Nephron (organoid): Measurements from ENCODE around the gene TUSC7.

Experiments used
- H3K27ac Mint-ChIP-seq, 3 experiments: 2 replicates each; pipeline ENCODE4 v1.8.0; 2020; ENCODE audit warnings: mixed read lengths in 3 of 3, mild to moderate bottlenecking in 2 of 3, moderate library complexity in 1 of 3
- H3K27me3 Mint-ChIP-seq: 2 replicates; pipeline ENCODE4 v1.8.0; 2021; ENCODE audit warnings: low read depth, mild to moderate bottlenecking, moderate library complexity, mixed read lengths
- H3K36me3 Mint-ChIP-seq: 2 replicates; pipeline ENCODE4 v1.8.0; 2020; ENCODE audit warnings: low read depth, mixed read lengths
- H3K4me1 Mint-ChIP-seq: 2 replicates; pipeline ENCODE4 v1.8.0; 2020; ENCODE audit warnings: mixed read lengths
- H3K4me3 Mint-ChIP-seq, 3 experiments: 2 replicates each; pipeline ENCODE4 v1.8.0; 2020; ENCODE audit warnings: mild to moderate bottlenecking in 3 of 3, mixed read lengths in 3 of 3, moderate library complexity in 2 of 3
- H3K9me3 Mint-ChIP-seq: 2 replicates; pipeline ENCODE4 v1.8.0; 2020; ENCODE audit warnings: mixed read lengths
- TF ChIP-seq, protein P1 (sequence below), 3 experiments: fragments of 200-600 bp; sonication (generic); IDR thresholded peaks; one replicate each; pipeline ENCODE4 v1.5.0; 2021; ENCODE audit warnings: antibody characterized with exemption in 3 of 3; ENCODE audit not compliant: unreplicated experiment in 3 of 3

The TUSC7 gene

DNA sequence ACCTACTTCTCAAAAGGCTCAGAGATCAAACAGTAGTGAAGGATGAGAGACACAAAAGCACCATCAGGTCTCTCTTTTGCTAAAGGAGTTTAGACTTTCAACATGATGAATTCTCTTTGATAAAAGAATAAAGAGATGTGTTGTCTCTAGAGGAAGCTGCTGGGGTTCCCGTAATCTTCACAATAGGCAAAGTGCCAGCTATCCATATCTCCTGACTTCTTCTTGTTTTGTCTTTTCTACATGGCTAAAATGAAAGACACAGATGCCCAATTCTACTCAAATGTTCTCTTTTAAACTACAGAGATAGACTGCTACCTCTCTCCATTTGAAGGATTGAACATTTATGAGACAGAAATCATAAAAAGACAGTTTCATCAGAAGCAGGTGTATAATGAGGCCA lies 38.4 kb upstream of the TUSC7 start:
- TF ChIP-seq, protein P1, sequence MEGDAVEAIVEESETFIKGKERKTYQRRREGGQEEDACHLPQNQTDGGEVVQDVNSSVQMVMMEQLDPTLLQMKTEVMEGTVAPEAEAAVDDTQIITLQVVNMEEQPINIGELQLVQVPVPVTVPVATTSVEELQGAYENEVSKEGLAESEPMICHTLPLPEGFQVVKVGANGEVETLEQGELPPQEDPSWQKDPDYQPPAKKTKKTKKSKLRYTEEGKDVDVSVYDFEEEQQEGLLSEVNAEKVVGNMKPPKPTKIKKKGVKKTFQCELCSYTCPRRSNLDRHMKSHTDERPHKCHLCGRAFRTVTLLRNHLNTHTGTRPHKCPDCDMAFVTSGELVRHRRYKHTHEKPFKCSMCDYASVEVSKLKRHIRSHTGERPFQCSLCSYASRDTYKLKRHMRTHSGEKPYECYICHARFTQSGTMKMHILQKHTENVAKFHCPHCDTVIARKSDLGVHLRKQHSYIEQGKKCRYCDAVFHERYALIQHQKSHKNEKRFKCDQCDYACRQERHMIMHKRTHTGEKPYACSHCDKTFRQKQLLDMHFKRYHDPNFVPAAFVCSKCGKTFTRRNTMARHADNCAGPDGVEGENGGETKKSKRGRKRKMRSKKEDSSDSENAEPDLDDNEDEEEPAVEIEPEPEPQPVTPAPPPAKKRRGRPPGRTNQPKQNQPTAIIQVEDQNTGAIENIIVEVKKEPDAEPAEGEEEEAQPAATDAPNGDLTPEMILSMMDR (IDR thresholded peaks at IDR 0.05; ENCODE audit: unreplicated experiment in 3 of 3), result no peak
- Mint-ChIP-seq H3K36me3 (no peaks in the 10 kb centered on the region), H3K4me3 (no peak overlapping the region), H3K4me1 (no peaks in the 10 kb centered on the region), H3K9me3 (no peaks in the 10 kb centered on the region), H3K27ac (no peak overlapping the region), H3K27me3 (no peaks in the 10 kb centered on the region)

DNA sequence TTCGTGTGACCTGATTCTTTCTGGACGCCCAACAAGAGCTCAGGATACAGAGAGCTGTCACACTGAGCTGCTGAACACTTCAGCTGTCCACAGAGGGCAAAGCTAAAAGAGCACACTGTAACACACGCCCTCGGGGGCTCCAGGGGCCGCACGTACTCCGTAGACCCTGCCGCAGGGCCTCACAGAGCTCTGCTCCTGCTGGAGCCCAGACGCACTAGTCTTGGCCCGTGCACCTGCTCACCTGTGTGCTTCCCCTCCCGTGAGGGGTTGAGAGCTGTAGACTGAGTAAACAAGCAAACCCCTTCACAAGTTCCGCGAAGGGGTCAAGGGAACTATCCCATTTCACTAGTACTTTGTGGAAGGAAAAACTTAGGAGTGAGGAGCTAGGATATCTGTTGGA lies 30.7 kb upstream of the TUSC7 start:
- no peak overlapping the region for H3K27ac Mint-ChIP-seq
- no peaks in the 10 kb centered on the region for H3K9me3 Mint-ChIP-seq
- TF ChIP-seq, protein P1 (IDR thresholded peaks at IDR 0.05; ENCODE audit: unreplicated experiment in 3 of 3), result no peak
- no peaks in the 10 kb centered on the region for H3K4me1 Mint-ChIP-seq
- no peaks in the 10 kb centered on the region for H3K27me3 Mint-ChIP-seq
- H3K4me3 Mint-ChIP-seq, result no peak overlapping the region
- H3K36me3 Mint-ChIP-seq, result no peaks in the 10 kb centered on the region

DNA sequence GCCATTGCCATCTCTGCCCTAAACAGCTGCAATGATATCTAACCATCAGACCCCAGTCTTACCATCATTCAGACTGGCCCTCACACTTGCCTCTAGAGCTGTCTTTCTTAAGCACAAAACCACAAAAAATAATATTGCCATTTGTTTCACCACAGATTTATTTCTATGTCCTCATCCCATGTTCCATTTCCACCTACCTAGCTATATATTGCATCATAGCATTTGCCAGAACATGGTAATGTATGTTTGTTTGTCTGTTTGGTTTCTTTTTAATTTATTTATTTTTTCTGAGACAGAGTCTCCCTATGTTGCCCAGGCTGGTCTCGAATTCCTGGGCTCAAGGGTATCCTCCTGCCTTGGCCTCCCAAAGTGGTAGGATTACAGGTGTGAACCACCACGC lies 18.5 kb upstream of the TUSC7 start:
- no peak overlapping the region for H3K4me3 Mint-ChIP-seq
- no peaks in the 10 kb centered on the region for H3K4me1 Mint-ChIP-seq
- H3K27me3 Mint-ChIP-seq, result no peaks in the 10 kb centered on the region
- H3K36me3 Mint-ChIP-seq, result no peaks in the 10 kb centered on the region
- H3K27ac Mint-ChIP-seq, result no peak overlapping the region
- no peaks in the 10 kb centered on the region for H3K9me3 Mint-ChIP-seq
- TF ChIP-seq, protein P1 (IDR thresholded peaks at IDR 0.05; ENCODE audit: unreplicated experiment in 3 of 3), result no peak

DNA sequence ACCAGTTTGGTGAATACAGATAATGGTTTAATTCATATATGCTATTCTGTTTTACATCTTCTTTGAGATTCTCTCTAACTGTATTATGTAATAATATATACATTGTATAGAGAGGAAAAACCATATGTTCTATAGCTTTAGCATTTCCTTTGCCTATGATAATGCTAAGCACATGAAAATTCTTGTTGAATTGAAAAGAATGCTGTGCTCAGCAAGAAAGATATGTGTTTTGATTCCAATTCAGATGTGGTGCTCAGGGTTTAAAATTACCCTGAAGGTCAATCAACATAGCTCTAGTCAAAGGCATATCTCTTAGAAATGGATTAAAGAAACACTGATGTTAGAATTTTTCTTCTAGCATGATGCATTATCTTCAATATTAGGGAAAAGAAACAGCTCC lies 8.5 kb upstream of the TUSC7 start:
- H3K9me3 Mint-ChIP-seq, result no peaks in the 10 kb centered on the region
- H3K36me3 Mint-ChIP-seq, result no peaks in the 10 kb centered on the region
- TF ChIP-seq, protein P1 (IDR thresholded peaks at IDR 0.05; ENCODE audit: unreplicated experiment in 3 of 3), result no peak
- no peak overlapping the region for H3K27ac Mint-ChIP-seq
- no peak overlapping the region for H3K4me3 Mint-ChIP-seq
- no peaks in the 10 kb centered on the region for H3K27me3 Mint-ChIP-seq
- H3K4me1 Mint-ChIP-seq, result no peaks in the 10 kb centered on the region

DNA sequence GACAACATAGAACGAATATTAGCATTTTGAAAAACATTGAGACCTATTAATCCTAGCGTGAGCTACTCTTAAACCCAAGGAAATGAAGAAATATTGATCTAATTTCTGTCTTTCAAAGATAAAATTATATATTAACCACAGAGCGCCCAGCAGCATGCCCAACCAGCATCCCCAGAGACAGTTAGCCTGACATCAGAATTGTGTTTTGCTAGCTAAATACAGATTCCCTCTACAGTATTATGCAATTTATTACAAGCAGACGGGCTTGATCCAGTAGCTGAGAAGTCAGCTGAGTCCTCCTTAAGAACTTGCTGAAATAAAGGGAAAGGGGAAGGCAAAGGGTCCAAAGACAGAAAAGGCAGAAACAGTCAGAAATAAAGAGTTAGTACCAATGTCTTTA lies 7.2 kb upstream of the TUSC7 start:
- Mint-ChIP-seq H3K9me3 (no peaks in the 10 kb centered on the region), H3K27ac (no peak overlapping the region), H3K36me3 (no peaks in the 10 kb centered on the region), H3K4me1 (no peaks in the 10 kb centered on the region), H3K27me3 (no peaks in the 10 kb centered on the region), H3K4me3 (no peak overlapping the region)
- TF ChIP-seq, protein P1 (IDR thresholded peaks at IDR 0.05; ENCODE audit: unreplicated experiment in 3 of 3), result no peak

DNA sequence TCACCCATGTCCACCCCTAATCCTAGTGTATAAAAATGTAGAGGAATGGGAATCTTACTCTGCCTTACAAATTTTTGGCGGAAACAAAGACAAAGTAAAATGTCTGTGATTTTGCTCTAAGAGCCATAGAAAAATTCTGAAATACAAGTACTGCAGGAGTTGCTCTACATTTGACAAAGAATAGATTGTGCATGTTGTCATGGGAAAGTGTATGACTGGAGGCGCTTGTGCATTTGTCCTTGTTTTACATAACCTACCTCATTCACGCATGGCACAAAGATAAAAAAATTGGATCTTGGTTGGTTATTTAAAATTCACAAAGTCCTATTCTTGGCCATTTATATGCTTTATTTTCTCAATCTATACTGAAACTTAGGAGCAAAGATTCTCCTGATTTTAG lies 2.0 kb upstream of the TUSC7 start:
- Mint-ChIP-seq H3K4me3 (no peak overlapping the region), H3K4me1 (no peaks in the 10 kb centered on the region), H3K27ac (no peak overlapping the region), H3K9me3 (no peaks in the 10 kb centered on the region), H3K36me3 (no peaks in the 10 kb centered on the region), H3K27me3 (no peaks in the 10 kb centered on the region)
- TF ChIP-seq, protein P1 (IDR thresholded peaks at IDR 0.05; ENCODE audit: unreplicated experiment in 3 of 3), result no peak
